Neural cell (in vitro differentiated cells): ENCODE measurements around the gene COL8A1. TPM values are rescaled to one million over a fixed set of nuclear protein-coding genes. Genes with fewer than 3 reads are reported as not detected.

Experiments
- H2AFZ ChIP-seq: fragments of 200-600, 300-800 bp; sonication (generic), shearing (Covaris generic); 2 replicates; pipeline ENCODE4 v1.6.0; 2014; ENCODE audit warnings: low read depth, mild to moderate bottlenecking, antibody characterized with exemption, low read length, moderate library complexity
- H3F3A ChIP-seq: fragments of 200-600 bp; shearing (Covaris generic); 2 replicates; pipeline ENCODE4 v1.6.1; 2016; ENCODE audit warnings: mild to moderate bottlenecking, moderate library complexity, mixed read lengths, antibody characterized with exemption, low read length; ENCODE audit not compliant: insufficient read depth, poor library complexity, severe bottlenecking
- H3K27ac ChIP-seq: fragments of 200-600, 300-800 bp; sonication (generic), shearing (Covaris generic); 2 replicates; pipeline ENCODE4 v1.5.1; 2014; ENCODE audit warnings: mild to moderate bottlenecking, low read length, moderate library complexity
- H3K27me3 ChIP-seq: fragments of 300-800, 200-600 bp; sonication (generic), shearing (Covaris generic); 2 replicates; pipeline ENCODE4 v1.6.0; 2014; ENCODE audit warnings: mild to moderate bottlenecking, low read depth, low read length, moderate library complexity; ENCODE audit not compliant: insufficient read depth
- H3K36me3 ChIP-seq: fragments of 300-800, 200-600 bp; sonication (generic), shearing (Covaris generic); 2 replicates; pipeline ENCODE4 v1.5.1; 2014; ENCODE audit warnings: mild to moderate bottlenecking, antibody characterized with exemption, low read length, moderate library complexity; ENCODE audit not compliant: insufficient read depth
- H3K4me2 ChIP-seq: fragments of 300-800, 200-600 bp; sonication (generic), shearing (Covaris generic); 2 replicates; pipeline ENCODE4 v1.6.0; 2014; ENCODE audit warnings: mild to moderate bottlenecking, low read length
- H3K4me3 ChIP-seq: fragments of 300-800, 200-600 bp; sonication (generic), shearing (Covaris generic); 2 replicates; pipeline ENCODE4 v1.5.1; 2014; ENCODE audit warnings: mild to moderate bottlenecking, low read length, moderate library complexity
- H3K79me2 ChIP-seq: fragments of 200-600 bp; shearing (Covaris generic); replicated peaks from 2 replicates; pipeline ENCODE4 v1.6.0; 2014; ENCODE audit warnings: mild to moderate bottlenecking, low read length, moderate library complexity; ENCODE audit not compliant: insufficient read depth
- H3K9ac ChIP-seq: fragments of 300-800, 200-600 bp; sonication (generic), shearing (Covaris generic); 2 replicates; pipeline ENCODE4 v1.6.1; 2016; ENCODE audit warnings: mild to moderate bottlenecking, low read length, mixed read lengths
- H3K9me2 ChIP-seq: fragments of 200-600 bp; shearing (Covaris generic); 2 replicates; pipeline ENCODE4 v1.6.1; 2016; ENCODE audit warnings: mild to moderate bottlenecking, low read length, mixed read lengths; ENCODE audit not compliant: insufficient read depth
- H3K9me3 ChIP-seq: fragments of 200-600, 300-800 bp; sonication (generic), shearing (Covaris generic); 2 replicates; pipeline ENCODE4 v1.6.1; 2016; ENCODE audit warnings: mild to moderate bottlenecking, mixed run types, low read length, moderate library complexity, mixed read lengths
- H4K20me1 ChIP-seq: fragments of 200-600 bp; shearing (Covaris generic); 2 replicates; pipeline ENCODE4 v1.6.1; 2016; ENCODE audit warnings: mild to moderate bottlenecking, mixed run types; ENCODE audit not compliant: insufficient read depth
- EP300 ChIP-seq: fragments of 450-650 bp; conservative IDR thresholded peaks from 2 replicates; pipeline ENCODE4 v1.6.1; 2014; ENCODE audit warnings: antibody characterized with exemption, mild to moderate bottlenecking, moderate library complexity; ENCODE audit not compliant: poor library complexity, severe bottlenecking
- EZH2 ChIP-seq: fragments of 200-600, 300-800 bp; shearing (Covaris generic), sonication (generic); IDR thresholded peaks from 2 replicates; pipeline ENCODE4 v1.6.1; 2014; ENCODE audit warnings: antibody characterized with exemption, low read length, borderline replicate concordance, mild to moderate bottlenecking; ENCODE audit not compliant: insufficient read depth, poor library complexity, severe bottlenecking
- MXI1 ChIP-seq: fragments of 450-650 bp; conservative IDR thresholded peaks from 2 replicates; pipeline ENCODE4 v1.6.1; 2014; ENCODE audit warnings: antibody characterized with exemption, mild to moderate bottlenecking; ENCODE audit not compliant: poor library complexity, severe bottlenecking
- POLR2AphosphoS5 ChIP-seq: IDR thresholded peaks from 2 replicates; pipeline ENCODE4 v1.6.1; 2012
- RAD21 ChIP-seq: fragments of 450-650 bp; conservative IDR thresholded peaks from 2 replicates; pipeline ENCODE4 v1.6.1; 2014; ENCODE audit warnings: antibody characterized with exemption, mild to moderate bottlenecking, moderate library complexity
- SMC3 ChIP-seq: fragments of 450-650 bp; conservative IDR thresholded peaks from 2 replicates; pipeline ENCODE4 v1.6.1; 2014; ENCODE audit warnings: antibody characterized with exemption, mild to moderate bottlenecking, moderate library complexity; ENCODE audit not compliant: poor library complexity
- TAF1 ChIP-seq: IDR thresholded peaks from 2 replicates; pipeline ENCODE4 v1.6.1; 2012; ENCODE audit warnings: low read depth
- polyA plus RNA-seq: library from polyadenylated mRNA; depleted of rRNA; stranded (reverse); fragments of >200 nt; gene quantifications from 2 replicates; pipeline ENCODE4 v1.2.3, GENCODE V29; 2014
- TF ChIP-seq, protein P1 (sequence below): IDR thresholded peaks from 2 replicates; pipeline ENCODE4 v1.6.1; 2012; ENCODE audit warnings: borderline replicate concordance
- TF ChIP-seq, protein P2 (sequence below): fragments of 450-650 bp; IDR thresholded peaks from 2 replicates; pipeline ENCODE4 v1.5.1; 2014; ENCODE audit warnings: antibody characterized with exemption, mild to moderate bottlenecking, moderate library complexity; ENCODE audit not compliant: poor library complexity, severe bottlenecking

Gene COL8A1
- polyA plus RNA-seq, 1 donor from 2014 or later: 0.04 TPM

DNA sequence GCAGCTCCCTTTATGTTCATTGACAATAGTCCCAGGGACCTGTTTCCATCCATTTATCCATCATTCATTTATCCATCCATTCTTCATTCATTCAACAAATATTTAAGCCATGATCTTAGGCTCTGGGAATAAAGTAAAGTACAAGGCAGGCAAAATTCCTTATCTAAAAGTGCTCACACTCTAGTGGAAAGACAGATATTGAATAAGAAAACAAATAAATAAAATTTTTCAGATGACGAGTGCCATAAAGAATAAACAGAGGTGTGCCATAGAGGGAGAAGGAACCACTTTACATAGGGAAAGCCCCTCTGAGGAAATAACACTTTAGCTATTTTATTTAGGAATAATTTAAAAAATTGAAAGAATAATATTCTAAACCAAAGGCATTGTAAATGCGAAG lies 76.2 kb downstream of the COL8A1 start:
- Histone ChIP-seq H3K9me2 (no peaks in the 10 kb centered on the region), H3K79me2 (no peaks in the 10 kb centered on the region), H3K27ac (no peak overlapping the region), H2AFZ (no peak overlapping the region), H3K27me3 (no peaks in the 10 kb centered on the region), H3K36me3 (no peaks in the 10 kb centered on the region), H3K4me3 (no peak overlapping the region), H3F3A (no peaks in the 10 kb centered on the region), H3K9ac (no peak overlapping the region), H4K20me1 (no peaks in the 10 kb centered on the region), H3K9me3 (no peaks in the 10 kb centered on the region), H3K4me2 (no peak overlapping the region)
- TF ChIP-seq, protein P1, sequence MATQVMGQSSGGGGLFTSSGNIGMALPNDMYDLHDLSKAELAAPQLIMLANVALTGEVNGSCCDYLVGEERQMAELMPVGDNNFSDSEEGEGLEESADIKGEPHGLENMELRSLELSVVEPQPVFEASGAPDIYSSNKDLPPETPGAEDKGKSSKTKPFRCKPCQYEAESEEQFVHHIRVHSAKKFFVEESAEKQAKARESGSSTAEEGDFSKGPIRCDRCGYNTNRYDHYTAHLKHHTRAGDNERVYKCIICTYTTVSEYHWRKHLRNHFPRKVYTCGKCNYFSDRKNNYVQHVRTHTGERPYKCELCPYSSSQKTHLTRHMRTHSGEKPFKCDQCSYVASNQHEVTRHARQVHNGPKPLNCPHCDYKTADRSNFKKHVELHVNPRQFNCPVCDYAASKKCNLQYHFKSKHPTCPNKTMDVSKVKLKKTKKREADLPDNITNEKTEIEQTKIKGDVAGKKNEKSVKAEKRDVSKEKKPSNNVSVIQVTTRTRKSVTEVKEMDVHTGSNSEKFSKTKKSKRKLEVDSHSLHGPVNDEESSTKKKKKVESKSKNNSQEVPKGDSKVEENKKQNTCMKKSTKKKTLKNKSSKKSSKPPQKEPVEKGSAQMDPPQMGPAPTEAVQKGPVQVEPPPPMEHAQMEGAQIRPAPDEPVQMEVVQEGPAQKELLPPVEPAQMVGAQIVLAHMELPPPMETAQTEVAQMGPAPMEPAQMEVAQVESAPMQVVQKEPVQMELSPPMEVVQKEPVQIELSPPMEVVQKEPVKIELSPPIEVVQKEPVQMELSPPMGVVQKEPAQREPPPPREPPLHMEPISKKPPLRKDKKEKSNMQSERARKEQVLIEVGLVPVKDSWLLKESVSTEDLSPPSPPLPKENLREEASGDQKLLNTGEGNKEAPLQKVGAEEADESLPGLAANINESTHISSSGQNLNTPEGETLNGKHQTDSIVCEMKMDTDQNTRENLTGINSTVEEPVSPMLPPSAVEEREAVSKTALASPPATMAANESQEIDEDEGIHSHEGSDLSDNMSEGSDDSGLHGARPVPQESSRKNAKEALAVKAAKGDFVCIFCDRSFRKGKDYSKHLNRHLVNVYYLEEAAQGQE: no peak
- TF ChIP-seq EP300: no peak
- TF ChIP-seq, protein P2, sequence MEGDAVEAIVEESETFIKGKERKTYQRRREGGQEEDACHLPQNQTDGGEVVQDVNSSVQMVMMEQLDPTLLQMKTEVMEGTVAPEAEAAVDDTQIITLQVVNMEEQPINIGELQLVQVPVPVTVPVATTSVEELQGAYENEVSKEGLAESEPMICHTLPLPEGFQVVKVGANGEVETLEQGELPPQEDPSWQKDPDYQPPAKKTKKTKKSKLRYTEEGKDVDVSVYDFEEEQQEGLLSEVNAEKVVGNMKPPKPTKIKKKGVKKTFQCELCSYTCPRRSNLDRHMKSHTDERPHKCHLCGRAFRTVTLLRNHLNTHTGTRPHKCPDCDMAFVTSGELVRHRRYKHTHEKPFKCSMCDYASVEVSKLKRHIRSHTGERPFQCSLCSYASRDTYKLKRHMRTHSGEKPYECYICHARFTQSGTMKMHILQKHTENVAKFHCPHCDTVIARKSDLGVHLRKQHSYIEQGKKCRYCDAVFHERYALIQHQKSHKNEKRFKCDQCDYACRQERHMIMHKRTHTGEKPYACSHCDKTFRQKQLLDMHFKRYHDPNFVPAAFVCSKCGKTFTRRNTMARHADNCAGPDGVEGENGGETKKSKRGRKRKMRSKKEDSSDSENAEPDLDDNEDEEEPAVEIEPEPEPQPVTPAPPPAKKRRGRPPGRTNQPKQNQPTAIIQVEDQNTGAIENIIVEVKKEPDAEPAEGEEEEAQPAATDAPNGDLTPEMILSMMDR: no peak
- no peak for TF ChIP-seq RAD21
- TF ChIP-seq POLR2AphosphoS5: no peak
- TF ChIP-seq EZH2: no peak
- no peak for TF ChIP-seq MXI1
- no peak for TF ChIP-seq TAF1
- TF ChIP-seq SMC3: no peak

DNA sequence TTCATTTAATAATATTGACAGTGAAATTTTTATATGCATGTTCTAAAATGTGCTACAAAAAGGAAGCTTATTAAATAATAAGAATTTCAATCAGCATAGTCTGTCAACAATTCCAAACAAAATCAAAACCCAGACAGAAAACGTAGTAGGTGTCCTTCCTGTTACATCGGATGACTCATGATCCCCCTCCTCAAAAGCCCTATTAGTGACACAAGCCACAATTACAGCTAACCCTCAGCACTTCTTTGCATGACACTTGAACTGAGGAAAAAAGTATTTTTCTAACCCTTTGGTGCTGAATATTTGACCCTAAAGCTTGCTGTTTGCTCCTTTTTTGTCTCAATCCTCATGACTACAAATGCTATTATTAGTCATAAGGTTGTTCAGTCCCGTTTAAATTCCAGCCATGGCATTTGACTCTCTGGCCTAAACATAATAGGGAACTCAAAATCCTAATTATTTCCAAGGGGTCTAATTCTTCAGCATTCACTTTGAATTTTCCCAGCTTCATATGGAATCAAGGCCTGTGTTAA lies 78.1 kb downstream of the COL8A1 start:
- no peak overlapping the region for H3K4me2 ChIP-seq

More for the DNA sequence above, 78.1 kb downstream of the COL8A1 start:
- no peaks in the 10 kb centered on the region for H3F3A ChIP-seq
- no peaks in the 10 kb centered on the region for H3K9me3 ChIP-seq
- H3K36me3 ChIP-seq: no peaks in the 10 kb centered on the region
- H3K79me2 ChIP-seq: no peaks in the 10 kb centered on the region
- H4K20me1 ChIP-seq: no peaks in the 10 kb centered on the region
- no peak overlapping the region for H3K4me3 ChIP-seq
- H3K27ac ChIP-seq: no peak overlapping the region
- TF ChIP-seq TAF1 (no peak), EP300 (no peak), MXI1 (no peak), SMC3 (no peak), EZH2 (no peak), RAD21 (no peak), POLR2AphosphoS5 (no peak)
- TF ChIP-seq, protein P2: no peak
- TF ChIP-seq, protein P1: no peak
- H2AFZ ChIP-seq: no peak overlapping the region
- H3K9ac ChIP-seq: no peak overlapping the region
- H3K27me3 ChIP-seq: no peaks in the 10 kb centered on the region
- H3K9me2 ChIP-seq: no peaks in the 10 kb centered on the region
